IMR-90 (cell line): ENCODE data around the gene TBCEL. TPM values are rescaled to one million over a fixed set of nuclear protein-coding genes. Genes with fewer than 3 reads are reported as not detected.

ENCODE experiments used
- ATAC-seq: fragments of 200-7000 bp; cut with Tn5 transposase; 2 replicates; pipeline ENCODE4 v1.9.1; 2020; ENCODE audit warnings: low read depth, mild to moderate bottlenecking, moderate library complexity
- BruUV-seq: library from RNA; stranded (reverse); fragments of 400-500 nt; replicated peaks from 2 replicates; lab custom pipeline; 2021; lab: Mats Ljungman, UMichigan
- CTCF ChIA-PET: fragments of 300-600 bp; formaldehyde crosslinking; extraction: SDS; loops from one replicate; lab custom pipeline; 2021; ENCODE audit warnings: antibody characterized with exemption; lab: Yijun Ruan, JAX
- POLR2A ChIA-PET: fragments of 300-600 bp; sonication (Branson Sonifier 250); formaldehyde crosslinking; loops from one replicate; lab custom pipeline; 2022; ENCODE audit warnings: antibody characterized with exemption; ENCODE audit not compliant: unreplicated experiment; lab: Charles Lee
- DNase-seq: peaks from one replicate; pipeline ENCODE4 v3.0.0; 2013
- H2AFZ ChIP-seq: replicated peaks from 2 replicates; pipeline ENCODE3; 2013; ENCODE audit warnings: low read length, mild to moderate bottlenecking; ENCODE audit not compliant: poor library complexity
- H2AK5ac ChIP-seq: 2 replicates; pipeline ENCODE4 v1.6.1; 2013; ENCODE audit warnings: low read depth, low read length, inconsistent platforms
- H2AK9ac ChIP-seq: replicated peaks from 2 replicates; pipeline ENCODE3; 2013; ENCODE audit warnings: mild to moderate bottlenecking, low read depth, low read length, moderate library complexity; ENCODE audit not compliant: poor library complexity
- H2BK120ac ChIP-seq: 2 replicates; pipeline ENCODE4 v1.6.1; 2013; ENCODE audit warnings: low read depth, low read length, inconsistent platforms
- H2BK15ac ChIP-seq: 3 replicates; pipeline ENCODE4 v1.6.1; 2013; ENCODE audit warnings: low read depth, low read length, inconsistent platforms
- H2BK20ac ChIP-seq: 2 replicates; pipeline ENCODE4 v1.6.1; 2013; ENCODE audit warnings: low read depth, mild to moderate bottlenecking, inconsistent platforms, low read length, moderate library complexity
- H2BK5ac ChIP-seq: 2 replicates; pipeline ENCODE4 v1.6.1; 2013; ENCODE audit warnings: mild to moderate bottlenecking, low read depth, low read length, inconsistent platforms; ENCODE audit not compliant: poor library complexity, severe bottlenecking
- H3K14ac ChIP-seq: replicated peaks from 2 replicates; pipeline ENCODE4 v1.6.1; 2013; ENCODE audit warnings: low read depth, low read length, inconsistent platforms
- H3K18ac ChIP-seq: 2 replicates; pipeline ENCODE4 v1.6.1; 2013; ENCODE audit warnings: low read depth, low read length, control low read depth
- H3K23ac ChIP-seq: 2 replicates; pipeline ENCODE4 v1.6.1; 2013; ENCODE audit warnings: low read depth, low read length, inconsistent platforms
- H3K27ac ChIP-seq: 2 replicates; pipeline ENCODE4 v1.5.1; 2013; ENCODE audit warnings: mild to moderate bottlenecking, control low read depth, low read length; ENCODE audit not compliant: insufficient read depth
- H3K27me3 ChIP-seq: 2 replicates; pipeline ENCODE4 v1.6.1; 2013; ENCODE audit warnings: low read length; ENCODE audit not compliant: control insufficient read depth, insufficient read depth
- H3K36me3 ChIP-seq: 2 replicates; pipeline ENCODE4 v1.6.1; 2013; ENCODE audit warnings: low read length, mixed read lengths; ENCODE audit not compliant: control insufficient read depth, insufficient read depth
- H3K4ac ChIP-seq: 2 replicates; pipeline ENCODE4 v1.6.1; 2013; ENCODE audit warnings: low read depth, low read length, inconsistent platforms
- H3K4me1 ChIP-seq: 2 replicates; pipeline ENCODE4 v1.6.1; 2013; ENCODE audit warnings: low read length, mixed read lengths; ENCODE audit not compliant: control insufficient read depth, insufficient read depth
- H3K4me2 ChIP-seq: 2 replicates; pipeline ENCODE4 v1.6.1; 2013; ENCODE audit warnings: low read depth, mild to moderate bottlenecking, control low read depth, low read length, moderate library complexity
- H3K4me3 ChIP-seq: 2 replicates; pipeline ENCODE4 v1.5.1; 2013; ENCODE audit warnings: low read depth, mild to moderate bottlenecking, control low read depth, low read length, moderate library complexity; ENCODE audit not compliant: insufficient read depth
- H3K56ac ChIP-seq: 2 replicates; pipeline ENCODE4 v1.6.1; 2013; ENCODE audit warnings: low read length, inconsistent platforms; ENCODE audit not compliant: insufficient read depth; ENCODE audit errors: extremely low read depth
- H3K79me1 ChIP-seq, 2 experiments: 2 replicates each; pipeline ENCODE4 v1.6.1; 2013; ENCODE audit warnings: low read length in 2 of 2, inconsistent platforms in 1 of 2, low read depth in 1 of 2
- H3K9ac ChIP-seq: 2 replicates; pipeline ENCODE4 v1.6.1; 2013; ENCODE audit warnings: low read depth, low read length, control low read depth
- H3K9me1 ChIP-seq: 2 replicates; pipeline ENCODE4 v1.6.1; 2013; ENCODE audit warnings: low read length, inconsistent platforms; ENCODE audit not compliant: insufficient read depth
- H3K9me3 ChIP-seq: 2 replicates; pipeline ENCODE4 v1.6.1; 2013; ENCODE audit warnings: low read length; ENCODE audit not compliant: control insufficient read depth, insufficient read depth
- H4K20me1 ChIP-seq: 2 replicates; pipeline ENCODE4 v1.6.1; 2013; ENCODE audit warnings: low read length, inconsistent platforms; ENCODE audit not compliant: insufficient read depth
- H4K5ac ChIP-seq: 2 replicates; pipeline ENCODE4 v1.6.1; 2013; ENCODE audit warnings: mild to moderate bottlenecking, low read depth, low read length, control low read depth
- H4K8ac ChIP-seq, 2 experiments: 2 replicates each; pipeline ENCODE4 v1.6.1; 2013; ENCODE audit warnings: low read depth in 2 of 2, low read length in 2 of 2, control low read depth in 1 of 2, inconsistent platforms in 1 of 2
- H4K91ac ChIP-seq: 2 replicates; pipeline ENCODE4 v1.6.1; 2013; ENCODE audit warnings: low read depth, low read length, inconsistent platforms; ENCODE audit not compliant: insufficient read depth
- CEBPB ChIP-seq: IDR thresholded peaks from 2 replicates; pipeline ENCODE4 v1.6.1; 2012; ENCODE audit warnings: low read depth, low read length, improper control_type of control experiment
- CHD1 ChIP-seq: IDR thresholded peaks from 2 replicates; pipeline ENCODE4 v1.6.1; 2012; ENCODE audit warnings: low read depth, low read length, improper control_type of control experiment
- MXI1 ChIP-seq: IDR thresholded peaks from 2 replicates; pipeline ENCODE4 v1.6.1; 2012; ENCODE audit warnings: low read depth, mild to moderate bottlenecking, low read length, moderate library complexity, borderline replicate concordance
- POLR2A ChIP-seq: IDR thresholded peaks from 2 replicates; pipeline ENCODE4 v1.6.1; 2012; ENCODE audit warnings: mild to moderate bottlenecking, low read depth, low read length
- USF2 ChIP-seq: fragments of 150-350 bp; IDR thresholded peaks from 2 replicates; pipeline ENCODE4 v1.6.1; 2017; ENCODE audit warnings: mild to moderate bottlenecking, antibody characterized with exemption, low read length, low read depth
- dilution Hi-C: fragments of 300-500 bp; cut with HindIII; formaldehyde crosslinking; loops from one replicate; pipeline ENCODE4 v1.14.3; 2018; ENCODE audit warnings: low sequenced_read_pairs; ENCODE audit not compliant: unreplicated experiment
- in situ Hi-C: fragments of 300-500 bp; cut with MboI; formaldehyde crosslinking; loops from 3 replicates; pipeline ENCODE4 v1.14.3; 2019; ENCODE audit warnings: low sequenced_read_pairs, inconsistent platforms, mixed read lengths
- intact Hi-C: fragments of 100-400 bp; cut with micrococcal nuclease; formaldehyde crosslinking; loops from 2 replicates; pipeline ENCODE4 v1.10.0; 2022
- polyA plus RNA-seq, 3 experiments: library from polyadenylated mRNA; depleted of rRNA; stranded (reverse); fragments of >200 nt; gene quantifications; 2 replicates each; pipeline ENCODE4 v1.2.3, GENCODE V29; 2012; ENCODE audit warnings: low replicate concordance in 1 of 3
- total RNA-seq: library from RNA; depleted of rRNA; stranded (reverse); fragments of >200 nt; gene quantifications from 2 replicates; pipeline ENCODE4 v1.2.3, GENCODE V29; 2012

Gene TBCEL
- total and polyA plus RNA-seq, 2 of the 4 experiments (the other 2 are of a cell fraction), result 7.1 to 21.0 TPM

GRCh38 chr11:121008551-121008950, 15.4 kb upstream of the TBCEL start:
- dilution Hi-C loops, result no loop called here
- intact Hi-C loops, result no loop called here

More at GRCh38 chr11:121008551-121008950, 15.4 kb upstream of the TBCEL start:
- Histone ChIP-seq H3K4me2 (no peak overlapping the region), H4K20me1 (no peaks in the 10 kb centered on the region), H3K4me1 (no peaks in the 10 kb centered on the region), H2AK9ac (no peak overlapping the region), H3K27ac (no peak overlapping the region), H3K23ac (no peak overlapping the region), H2AK5ac (no peak overlapping the region), H2BK15ac (no peak overlapping the region), H3K27me3 (peaks cover 5% of the 10 kb centered on the region; the same call in 1 of the 2 replicates), H2BK20ac (no peak overlapping the region), H3K14ac (no peak overlapping the region), H2BK120ac (no peak overlapping the region), H3K4me3 (no peak overlapping the region), H4K8ac (no peak overlapping the region), H3K79me1 (no peaks in the 10 kb centered on the region), H3K36me3 (no peaks in the 10 kb centered on the region), H3K4ac (no peak overlapping the region), H3K9me3 (no peaks in the 10 kb centered on the region), H3K56ac (no peak overlapping the region), H3K9ac (no peak overlapping the region), H2BK5ac (no peak overlapping the region), H4K91ac (no peak overlapping the region), H3K9me1 (no peaks in the 10 kb centered on the region), H2AFZ (no peak overlapping the region), H3K18ac (no peak overlapping the region), H4K5ac (no peak overlapping the region)
- DNase-seq, result no peak
- ATAC-seq, result no peak
- TF ChIP-seq CEBPB (no peak), POLR2A (no peak), MXI1 (no peak), USF2 (no peak), CHD1 (no peak)
- ChIA-PET POLR2A (no interaction called here), CTCF (no interaction called here)
- in situ Hi-C loops, result no loop called here
- no TSS peak for BruUV-seq
